Endothelial cell of umbilical vein (primary cell): ENCODE measurements around the gene SCN1B. TPM values are rescaled to one million over a fixed set of nuclear protein-coding genes. Genes with fewer than 3 reads are reported as not detected.

Experiments
- BruUV-seq: library from RNA; stranded (reverse); fragments of 400-500 nt; replicated peaks from 2 replicates; lab custom pipeline; 2021; lab: Mats Ljungman, UMichigan
- CTCF ChIA-PET: fragments of 300-600, 350-600 bp; sonication (Branson Sonifier 250); formaldehyde crosslinking; loops from one replicate; lab custom pipeline; 2021; ENCODE audit warnings: antibody characterized with exemption, inconsistent platforms; lab: Charles Lee
- POLR2A ChIA-PET: fragments of 300-600, 350-600 bp; sonication (Branson Sonifier 250); formaldehyde crosslinking; loops from one replicate; lab custom pipeline; 2021; ENCODE audit warnings: antibody characterized with exemption, inconsistent platforms; lab: Charles Lee
- DNase-seq: peaks from one replicate; pipeline ENCODE4 v3.0.0-alpha.2; 2011; ENCODE audit warnings: low read depth, low spot score
- FAIRE-seq: peaks from 2 replicates; lab custom pipeline; 2011; peaks lifted over from hg19 to GRCh38; lab: Jason Lieb, UNC
- H2AFZ ChIP-seq: 2 replicates; pipeline ENCODE4 v1.6.0; 2012; ENCODE audit warnings: low read depth, low read length, control low read depth, inconsistent platforms
- H3K27ac ChIP-seq: 2 replicates; pipeline ENCODE4 v1.5.1; 2011; ENCODE audit warnings: low read depth, mild to moderate bottlenecking, control low read depth, low read length, moderate library complexity; ENCODE audit not compliant: insufficient read depth
- H3K27me3 ChIP-seq, 2 experiments: 2 replicates each; pipeline versions ENCODE4 v1.6.0 to v1.6.1; 2011; ENCODE audit warnings: low read length in 2 of 2, mixed read lengths in 1 of 2; ENCODE audit not compliant: control insufficient read depth in 2 of 2, insufficient read depth in 2 of 2
- H3K36me3 ChIP-seq, 2 experiments: 2 replicates in 1 of 2; 3 replicates in 1 of 2; pipeline ENCODE4 v1.5.1; 2011; ENCODE audit warnings: low read length in 2 of 2, mild to moderate bottlenecking in 1 of 2, moderate library complexity in 1 of 2; ENCODE audit not compliant: control insufficient read depth in 2 of 2, insufficient read depth in 2 of 2; ENCODE audit errors: extremely low read depth in 1 of 2
- H3K4me1 ChIP-seq: 3 replicates; pipeline ENCODE4 v1.5.1; 2011; ENCODE audit warnings: mild to moderate bottlenecking, low read length; ENCODE audit not compliant: control insufficient read depth, insufficient read depth; ENCODE audit errors: extremely low read depth
- H3K4me2 ChIP-seq: 2 replicates; pipeline ENCODE4 v1.6.1; 2011; ENCODE audit warnings: low read length, control low read depth, mixed read lengths; ENCODE audit not compliant: insufficient read depth
- H3K4me3 ChIP-seq, 3 experiments: fragments of 200-600 bp in 1 of 3; sonication (generic), shearing (Covaris generic) in 1 of 3; replicated peaks in 1 of 3; 2 replicates each; pipeline ENCODE4 v1.5.1; 2011 to 2016; ENCODE audit warnings: control low read depth in 3 of 3, low read length in 3 of 3, mild to moderate bottlenecking in 2 of 3, inconsistent platforms in 1 of 3, low read depth in 1 of 3, moderate library complexity in 1 of 3; ENCODE audit not compliant: insufficient read depth in 1 of 3
- H3K79me2 ChIP-seq: 2 replicates; pipeline ENCODE4 v1.6.0; 2012; ENCODE audit warnings: low read length, inconsistent platforms; ENCODE audit not compliant: control insufficient read depth, insufficient read depth
- H3K9ac ChIP-seq: replicated peaks from 2 replicates; pipeline ENCODE3; 2011; ENCODE audit warnings: low read length, control low read depth; ENCODE audit not compliant: insufficient read depth; ENCODE audit errors: extremely low read depth
- H3K9me1 ChIP-seq: replicated peaks from 3 replicates; pipeline ENCODE4 v1.6.0; 2011; ENCODE audit warnings: mild to moderate bottlenecking, low read length; ENCODE audit not compliant: control insufficient read depth, insufficient read depth; ENCODE audit errors: extremely low read depth
- H3K9me3 ChIP-seq: replicated peaks from 2 replicates; pipeline ENCODE4 v1.5.1; 2012; ENCODE audit warnings: low read length, inconsistent platforms; ENCODE audit not compliant: control insufficient read depth, insufficient read depth
- H4K20me1 ChIP-seq: replicated peaks from 2 replicates; pipeline ENCODE3; 2011; ENCODE audit warnings: mild to moderate bottlenecking, low read length; ENCODE audit not compliant: control insufficient read depth, insufficient read depth; ENCODE audit errors: extremely low read depth
- EZH2 ChIP-seq: IDR thresholded peaks from 2 replicates; pipeline ENCODE4 v1.6.1; 2012; ENCODE audit warnings: borderline replicate concordance, low read depth, mild to moderate bottlenecking, moderate library complexity, low read length, inconsistent platforms; ENCODE audit not compliant: severe bottlenecking
- FOS ChIP-seq: IDR thresholded peaks from 2 replicates; pipeline ENCODE4 v1.6.1; 2011; ENCODE audit warnings: mild to moderate bottlenecking, low read length, moderate library complexity, borderline replicate concordance; ENCODE audit not compliant: insufficient read depth
- GATA2 ChIP-seq: IDR thresholded peaks from 2 replicates; pipeline ENCODE4 v1.7.0; 2011; ENCODE audit warnings: low read depth, mild to moderate bottlenecking, moderate library complexity, mixed read lengths, low read length; ENCODE audit not compliant: insufficient read length, insufficient read depth
- JUN ChIP-seq: IDR thresholded peaks from 2 replicates; pipeline ENCODE4 v1.6.1; 2011; ENCODE audit warnings: borderline replicate concordance, low read depth; ENCODE audit not compliant: insufficient read length, insufficient read depth
- MYC ChIP-seq: IDR thresholded peaks from one replicate; pipeline ENCODE4 v1.6.1; 2011; ENCODE audit warnings: mild to moderate bottlenecking, low read depth, low read length
- POLR2A ChIP-seq: IDR thresholded peaks from 2 replicates; pipeline ENCODE4 v1.6.1; 2012; ENCODE audit warnings: low read depth, mild to moderate bottlenecking, control low read depth, low read length
- POLR2AphosphoS5 ChIP-seq: IDR thresholded peaks from 2 replicates; pipeline ENCODE4 v1.6.1; 2012; ENCODE audit warnings: low read depth, mild to moderate bottlenecking, control low read depth, low read length, moderate library complexity; ENCODE audit not compliant: insufficient read depth
- dilution Hi-C: fragments of 300-500 bp; cut with MboI; formaldehyde crosslinking; loops from one replicate; pipeline ENCODE4 v1.15.0; 2019; ENCODE audit warnings: low sequenced_read_pairs; ENCODE audit not compliant: extremely low pct_ligation_motif_present
- intact Hi-C: fragments of 100-400 bp; cut with micrococcal nuclease; formaldehyde crosslinking; loops from one replicate; pipeline ENCODE4 v1.10.0; 2022
- polyA plus RNA-seq, 4 experiments: library from polyadenylated mRNA; depleted of rRNA in 3 of 4; stranded (reverse) in 3 of 4; unstranded in 1 of 4; fragments of >200 nt; gene quantifications; 2 replicates each; pipeline versions ENCODE4 v1.2.1 to v1.2.3, GENCODE V29; 2011 to 2012; ENCODE audit warnings: missing spikeins in 1 of 4
- total RNA-seq: library from RNA; stranded (reverse); gene quantifications from 2 replicates; pipeline ENCODE4 v1.2.3, GENCODE V29; 2021
- TF ChIP-seq, protein P1 (sequence below), 2 donors: IDR thresholded peaks; 1 replicate in 1 of 2; 2 replicates in 1 of 2; pipeline ENCODE4 v1.5.1; 2011; ENCODE audit warnings: low read length in 2 of 2, mild to moderate bottlenecking in 2 of 2, moderate library complexity in 2 of 2, control low read depth in 1 of 2, inconsistent platforms in 1 of 2, low read depth in 1 of 2; ENCODE audit not compliant: insufficient read depth in 1 of 2; ENCODE audit errors: extremely low read depth in 1 of 2
- TF ChIP-seq, protein P2 (sequence below): IDR thresholded peaks from 2 replicates; pipeline ENCODE4 v1.6.1; 2011; ENCODE audit not compliant: insufficient read depth, insufficient read length

Gene SCN1B
- total and polyA plus RNA-seq, 2 donors (not counting 3 experiments of a cell fraction or from before 2014, with no cell fraction given) = 11.2 to 14.2 TPM

DNA sequence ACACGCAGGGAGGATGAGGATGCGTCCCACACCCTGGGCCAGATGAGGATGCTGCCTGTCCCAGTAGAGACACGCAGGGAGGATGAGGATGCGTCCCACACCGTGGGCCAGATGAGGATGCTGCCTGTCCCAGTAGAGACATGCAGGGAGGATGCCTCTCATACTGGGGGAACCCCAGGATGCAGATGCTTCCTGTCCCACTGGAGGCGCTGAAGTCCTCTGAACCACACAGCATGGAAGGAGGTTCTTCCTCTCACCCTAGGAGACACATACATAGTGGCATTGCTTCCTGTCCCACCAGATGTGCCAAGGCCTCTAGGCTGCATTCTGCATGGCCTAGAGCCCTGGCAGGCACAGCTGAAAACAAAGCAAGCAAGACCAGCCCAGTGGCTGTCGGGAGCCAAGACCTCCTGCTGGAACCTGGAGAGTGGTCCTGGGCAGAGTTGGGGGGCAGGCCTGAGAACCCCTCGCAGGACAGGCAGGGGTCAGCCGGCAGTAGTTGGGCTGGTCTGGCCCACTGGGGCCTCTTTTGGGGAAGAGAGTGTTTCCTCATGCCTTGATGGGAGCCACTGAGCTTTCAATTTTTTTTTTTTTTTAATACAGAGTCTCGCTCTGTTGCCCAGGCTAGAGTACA is 15.5 kb downstream of the SCN1B start:
- no peak for FAIRE-seq
- Histone ChIP-seq H3K27me3 (no peaks in the 10 kb centered on the region), H3K9me3 (no peaks in the 10 kb centered on the region), H3K27ac (no peak overlapping the region), H3K9ac (no peak overlapping the region), H3K4me2 (no peak overlapping the region), H3K4me3 (no peak overlapping the region), H3K36me3 (no peaks in the 10 kb centered on the region), H4K20me1 (no peaks in the 10 kb centered on the region), H2AFZ (no peak overlapping the region), H3K79me2 (no peaks in the 10 kb centered on the region), H3K9me1 (no peaks in the 10 kb centered on the region), H3K4me1 (peaks cover 6% of the 10 kb centered on the region)
- peak; percentile 24 for DNase-seq
- dilution Hi-C loops = no loop called here
- no TSS peak for BruUV-seq
- intact Hi-C loops = no loop called here
- CTCF ChIA-PET = interaction anchor here (0.9 to 1.9 kb wide), 5 partner anchors 10 to 95 kb away, joined by 3 to 6 read pairs (median 5); no protein-coding TSS in a partner anchor
- POLR2A ChIA-PET = no interaction called here
- TF ChIP-seq POLR2A (no peak), JUN (no peak), EZH2 (no peak)
- TF ChIP-seq, protein P1, sequence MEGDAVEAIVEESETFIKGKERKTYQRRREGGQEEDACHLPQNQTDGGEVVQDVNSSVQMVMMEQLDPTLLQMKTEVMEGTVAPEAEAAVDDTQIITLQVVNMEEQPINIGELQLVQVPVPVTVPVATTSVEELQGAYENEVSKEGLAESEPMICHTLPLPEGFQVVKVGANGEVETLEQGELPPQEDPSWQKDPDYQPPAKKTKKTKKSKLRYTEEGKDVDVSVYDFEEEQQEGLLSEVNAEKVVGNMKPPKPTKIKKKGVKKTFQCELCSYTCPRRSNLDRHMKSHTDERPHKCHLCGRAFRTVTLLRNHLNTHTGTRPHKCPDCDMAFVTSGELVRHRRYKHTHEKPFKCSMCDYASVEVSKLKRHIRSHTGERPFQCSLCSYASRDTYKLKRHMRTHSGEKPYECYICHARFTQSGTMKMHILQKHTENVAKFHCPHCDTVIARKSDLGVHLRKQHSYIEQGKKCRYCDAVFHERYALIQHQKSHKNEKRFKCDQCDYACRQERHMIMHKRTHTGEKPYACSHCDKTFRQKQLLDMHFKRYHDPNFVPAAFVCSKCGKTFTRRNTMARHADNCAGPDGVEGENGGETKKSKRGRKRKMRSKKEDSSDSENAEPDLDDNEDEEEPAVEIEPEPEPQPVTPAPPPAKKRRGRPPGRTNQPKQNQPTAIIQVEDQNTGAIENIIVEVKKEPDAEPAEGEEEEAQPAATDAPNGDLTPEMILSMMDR (IDR thresholded peaks at IDR 0.05; ENCODE audit: extremely low read depth in 1 of 2, insufficient read depth in 1 of 2, low read depth in 1 of 2, low read length in 2 of 2) = peak in 1 of 2 donors; percentile 15

DNA sequence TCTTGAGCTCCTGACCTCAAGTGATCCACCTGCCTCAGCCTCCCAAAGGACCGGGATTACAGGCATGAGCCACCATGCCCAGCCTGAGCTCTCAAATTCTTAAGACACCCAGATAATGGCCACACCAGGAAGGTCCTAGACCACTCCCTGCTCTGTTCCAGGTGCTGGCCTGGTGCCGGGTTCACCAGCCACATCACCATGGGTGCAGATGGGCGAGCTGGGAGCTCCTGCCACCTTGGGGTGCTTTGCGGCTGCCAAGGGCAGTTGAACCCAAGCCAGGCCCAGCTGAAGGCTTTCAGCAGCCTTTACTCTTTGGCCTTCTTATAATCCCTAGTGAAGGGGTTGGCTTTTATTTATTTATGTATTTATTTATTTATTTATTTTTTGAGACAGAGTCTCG is 16.2 kb downstream of the SCN1B start:
- Histone ChIP-seq H3K79me2 (no peaks in the 10 kb centered on the region), H3K9ac (no peak overlapping the region), H3K9me3 (no peaks in the 10 kb centered on the region), H3K4me3 (no peak overlapping the region), H3K9me1 (no peaks in the 10 kb centered on the region), H3K27me3 (no peaks in the 10 kb centered on the region), H2AFZ (no peak overlapping the region), H3K4me1 (no peaks in the 10 kb centered on the region), H4K20me1 (no peaks in the 10 kb centered on the region), H3K36me3 (no peaks in the 10 kb centered on the region), H3K27ac (no peak overlapping the region), H3K4me2 (no peak overlapping the region)
- no peak for TF ChIP-seq FOS
- TF ChIP-seq, protein P2, sequence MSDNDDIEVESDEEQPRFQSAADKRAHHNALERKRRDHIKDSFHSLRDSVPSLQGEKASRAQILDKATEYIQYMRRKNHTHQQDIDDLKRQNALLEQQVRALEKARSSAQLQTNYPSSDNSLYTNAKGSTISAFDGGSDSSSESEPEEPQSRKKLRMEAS = no peak
- TF ChIP-seq EZH2 = no peak
- TF ChIP-seq POLR2A = no peak
- TF ChIP-seq, protein P1 (IDR thresholded peaks at IDR 0.05; ENCODE audit: extremely low read depth in 1 of 2, insufficient read depth in 1 of 2, low read depth in 1 of 2, low read length in 2 of 2) = no peak
- no peak for TF ChIP-seq POLR2AphosphoS5
- TF ChIP-seq MYC = no peak
- TF ChIP-seq GATA2 = no peak
- no peak for TF ChIP-seq JUN
- CTCF ChIA-PET = interaction anchor here (0.9 to 1.9 kb wide), 5 partner anchors 9 to 95 kb away, joined by 3 to 6 read pairs (median 5); no protein-coding TSS in a partner anchor
- FAIRE-seq (no peak), DNase-seq (no peak)
- BruUV-seq = no TSS peak
- POLR2A ChIA-PET = no interaction called here
- dilution Hi-C loops (no loop called here), intact Hi-C loops (no loop called here)
